Measurements from ENCODE around the gene JAKMIP2. TPM values are rescaled to one million over a fixed set of nuclear protein-coding genes. Genes with fewer than 3 reads are reported as not detected.

The JAKMIP2 gene
- total RNA-seq, 1 experiment from 2014 or later = 6.4 TPM

- Mint-ChIP-seq H3K4me3 (no peak overlapping the region), H3K27me3 (ENCODE audit: low read depth) (no peaks in the 10 kb centered on the region; the same call in 1 of the 2 replicates), H3K9me3 (peaks cover 29% of the 10 kb centered on the region in 2 experiments), H3K4me1 (peaks cover 7 to 13% of the 10 kb centered on the region in 2 experiments), H3K36me3 (ENCODE audit: insufficient read depth in 1 of 3, low read depth in 3 of 3) (peaks cover 29 to 36% (median 34%) of the 10 kb centered on the region in 3 experiments), H3K27ac (no peak overlapping the region; a peak in 1 of 7 replicates)
- H2BK20ac ChIP-seq (ENCODE audit: low read depth, low read length, poor library complexity, severe bottlenecking) = no peak overlapping the region
- no peak overlapping the region for H4K5ac ChIP-seq (ENCODE audit: insufficient read length, low read depth, low read length)
- no peak overlapping the region for H2AK5ac ChIP-seq (ENCODE audit: insufficient read length, low read length)
- H2AFZ ChIP-seq (ENCODE audit: low read length) = no peak overlapping the region
- no peak overlapping the region for H2BK12ac ChIP-seq (ENCODE audit: insufficient read length, low read depth, low read length)
- H3K4me2 ChIP-seq (ENCODE audit: insufficient read depth, insufficient read length, low read length) = no peak overlapping the region
- H3K56ac ChIP-seq (ENCODE audit: insufficient read length, low read depth, low read length) = no peak overlapping the region
- H2BK5ac ChIP-seq (ENCODE audit: insufficient read length, low read length) = no peak overlapping the region
- no peak overlapping the region for H2BK120ac ChIP-seq (ENCODE audit: low read depth, low read length, poor library complexity, severe bottlenecking)
- H3K18ac ChIP-seq (ENCODE audit: insufficient read length, low read depth, low read length) = no peak overlapping the region
- no peak for TF ChIP-seq CTCF (conservative IDR thresholded peaks at IDR 0.05)
- H3K9me3 ChIP-seq (ENCODE audit: control insufficient read depth, low read depth, low read length) = peaks cover 18% of the 10 kb centered on the region
- peaks cover 2% of the 10 kb centered on the region; the same call in 1 of the 2 replicates for H3K79me2 ChIP-seq (ENCODE audit: insufficient read depth, low read length)
- no peaks in the 10 kb centered on the region for H3K27me3 ChIP-seq (ENCODE audit: insufficient read depth, low read length)
- no peaks in the 10 kb centered on the region for H3K4me1 ChIP-seq (ENCODE audit: insufficient read depth, low read length)
- no peak overlapping the region for H2BK15ac ChIP-seq (ENCODE audit: low read depth, low read length)
- H3T11ph ChIP-seq (ENCODE audit: low read length) = no peak overlapping the region
- H3K27ac ChIP-seq (ENCODE audit: insufficient read length, low read depth, low read length) = no peak overlapping the region
- no peak overlapping the region for H3K14ac ChIP-seq (ENCODE audit: insufficient read depth, low read length)
- H3K9ac ChIP-seq (ENCODE audit: extremely low read depth, insufficient read length, low read length) = no peak overlapping the region
- no peak overlapping the region for H4K8ac ChIP-seq (replicated peaks; ENCODE audit: insufficient read length, low read depth, low read length)
- no peak overlapping the region for H4K91ac ChIP-seq (ENCODE audit: insufficient read length, low read depth, low read length)
- no CpG with 5 or more reads among the region's 2 CpGs for WGBS (ENCODE audit: extremely low coverage, insufficient read length, low lambda C conversion rate)
- no peaks in the 10 kb centered on the region for H3K79me1 ChIP-seq (ENCODE audit: insufficient read depth, low read depth, low read length, poor library complexity, severe bottlenecking)
- H4K20me1 ChIP-seq (ENCODE audit: control insufficient read depth, insufficient read depth, insufficient read length) = no peaks in the 10 kb centered on the region
- H3K23me2 ChIP-seq (ENCODE audit: insufficient read length, low read depth, low read length, poor library complexity, severe bottlenecking) = no peaks in the 10 kb centered on the region
- no peak overlapping the region for H3K23ac ChIP-seq (ENCODE audit: insufficient read length, low read depth, low read length)
- no peak overlapping the region for H3K4ac ChIP-seq (ENCODE audit: low read depth, low read length)
- no peak for DNase-seq
Observed at GRCh38 chr5:147694772-147695171, 87.8 kb downstream of the JAKMIP2 start.
